ENCODE measurements around the gene FLOT2.
"Not testable (repeated sequence)": the region's sequence is repeated elsewhere in the genome, so short reads cannot be mapped to it uniquely, and the experiment has no call there.

The FLOT2 gene

GRCh38 chr17:28912938-28913333 lies 15.4 kb upstream of the FLOT2 start:
- no peak for DNase-seq

- DNase-seq, result no peak
These were observed 14.9 kb upstream of the FLOT2 start for GRCh38 chr17:28912281-28912937.

- no peak for DNase-seq
These were observed 14.0 kb upstream of the FLOT2 start for GRCh38 chr17:28911411-28912045.

GRCh38 chr17:28910534-28910933 lies 13.0 kb upstream of the FLOT2 start:
- DNase-seq, result no peak

GRCh38 chr17:28908640-28909167 lies 11.2 kb upstream of the FLOT2 start:
- DNase-seq, result no peak

GRCh38 chr17:28907709-28908475 lies 10.4 kb upstream of the FLOT2 start:
- no peak for DNase-seq

- no peak for DNase-seq
These were observed 9.3 kb upstream of the FLOT2 start for GRCh38 chr17:28906706-28907438.

- no peak for DNase-seq
These were observed 8.7 kb upstream of the FLOT2 start for GRCh38 chr17:28906276-28906675.

GRCh38 chr17:28904800-28905199 lies 7.3 kb upstream of the FLOT2 start:
- DNase-seq, result no peak

- DNase-seq, result not testable (repeated sequence)
These were observed 6.0 kb upstream of the FLOT2 start for GRCh38 chr17:28903546-28903841.

GRCh38 chr17:28902819-28903545 lies 5.4 kb upstream of the FLOT2 start, which contains the start of gene DHRS13:
TSS of gene DHRS13 (minus strand) at chr17:28903079. CDS start at chr17:28902944, 135 bp downstream.
- peak; percentile 94 for DNase-seq

- peak; percentile 66 for DNase-seq
These were observed 4.6 kb upstream of the FLOT2 start for GRCh38 chr17:28901866-28902818.

GRCh38 chr17:28900986-28901726 lies 3.6 kb upstream of the FLOT2 start:
- no peak for DNase-seq

- no peak for DNase-seq
These were observed 1.8 kb upstream of the FLOT2 start for GRCh38 chr17:28899212-28899815.

GRCh38 chr17:28898527-28898955 lies 1.0 kb upstream of the FLOT2 start:
- DNase-seq, result no peak

- DNase-seq, result no peak
These were observed 415 bp upstream of the FLOT2 start for GRCh38 chr17:28897769-28898526.

GRCh38 chr17:28896491-28896883 lies 1.0 kb downstream of the FLOT2 start:
- DNase-seq, result no peak

GRCh38 chr17:28895794-28896447 lies 1.6 kb downstream of the FLOT2 start:
- DNase-seq, result no peak

All from NCI-H146 (cell line).